ENCODE results near the gene LRRN2.

DNA sequence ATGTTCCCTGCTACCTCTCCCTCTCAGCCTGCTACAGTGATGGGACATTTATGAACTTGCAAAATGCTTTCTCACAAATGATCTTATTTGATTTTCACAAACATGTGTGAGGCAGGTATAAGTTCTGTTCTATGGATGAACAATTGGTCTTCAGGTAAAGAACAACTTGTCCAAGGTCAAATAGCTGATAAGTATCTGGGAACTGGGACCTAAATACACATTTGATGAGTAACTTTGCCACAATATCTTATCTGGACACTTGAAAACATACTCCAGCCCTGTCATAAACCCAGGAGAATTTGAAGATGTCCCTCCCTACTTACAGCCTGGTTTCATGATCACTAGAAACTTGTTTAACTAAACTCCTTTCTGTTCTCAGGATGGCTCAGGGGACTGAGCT lies 23.0 kb downstream of the LRRN2 start:
- TF ChIP-seq CTCF (IDR thresholded peaks at IDR 0.05; ENCODE audit: low read depth, low read length) (no peak), MYC (IDR thresholded peaks at IDR 0.05; ENCODE audit: low read depth, low read length) (no peak), POLR2A (IDR thresholded peaks at IDR 0.05; ENCODE audit: extremely low read depth, insufficient read length) (no peak)
- TF ChIP-seq, protein P1, sequence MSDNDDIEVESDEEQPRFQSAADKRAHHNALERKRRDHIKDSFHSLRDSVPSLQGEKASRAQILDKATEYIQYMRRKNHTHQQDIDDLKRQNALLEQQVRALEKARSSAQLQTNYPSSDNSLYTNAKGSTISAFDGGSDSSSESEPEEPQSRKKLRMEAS (IDR thresholded peaks at IDR 0.05; ENCODE audit: low read depth, low read length), result no peak
